Progenitor cell of endocrine pancreas (in vitro differentiated cells): ENCODE results near the gene TUBB2B. TPM values are rescaled to one million over a fixed set of nuclear protein-coding genes. Genes with fewer than 3 reads are reported as not detected.

Experiments used
- DNase-seq: peaks from one replicate; pipeline ENCODE4 v3.0.0; 2021; ENCODE audit warnings: low spot score; ENCODE audit not compliant: unreplicated experiment
- H3K27ac Mint-ChIP-seq: 2 replicates; pipeline ENCODE4 v1.8.0; 2021; ENCODE audit warnings: mild to moderate bottlenecking, moderate library complexity, mixed read lengths
- H3K27me3 Mint-ChIP-seq: 2 replicates; pipeline ENCODE4 v1.8.0; 2021; ENCODE audit warnings: mixed read lengths
- H3K36me3 Mint-ChIP-seq: 2 replicates; pipeline ENCODE4 v1.8.0; 2022; ENCODE audit warnings: mixed read lengths; ENCODE audit not compliant: insufficient read depth
- H3K4me1 Mint-ChIP-seq: 2 replicates; pipeline ENCODE4 v1.8.0; 2021; ENCODE audit warnings: low read depth, mixed read lengths
- H3K4me3 Mint-ChIP-seq: 2 replicates; pipeline ENCODE4 v1.8.0; 2021; ENCODE audit warnings: low read depth, mild to moderate bottlenecking, moderate library complexity, mixed read lengths
- H3K9me3 Mint-ChIP-seq: 2 replicates; pipeline ENCODE4 v1.8.0; 2021; ENCODE audit warnings: low read depth, mixed read lengths
- CTCF ChIP-seq: fragments of 200-600 bp; sonication (generic); IDR thresholded peaks from one replicate; pipeline ENCODE4 v1.5.0; 2021; ENCODE audit warnings: antibody characterized with exemption, mild to moderate bottlenecking; ENCODE audit not compliant: unreplicated experiment
- total RNA-seq: library from RNA; stranded (reverse); gene quantifications from 2 replicates; pipeline ENCODE4 v1.2.1, GENCODE V29; 2021

The TUBB2B gene
- total RNA-seq, 1 donor from 2014 or later, result 276 TPM

- Mint-ChIP-seq H3K4me1 (no peaks in the 10 kb centered on the region), H3K4me3 (no peak overlapping the region), H3K27me3 (no peaks in the 10 kb centered on the region), H3K9me3 (no peaks in the 10 kb centered on the region), H3K36me3 (peaks cover 14% of the 10 kb centered on the region), H3K27ac (no peak overlapping the region)
- no peak for TF ChIP-seq CTCF
- DNase-seq, result no peak
Observed at GRCh38 chr6:3272911-3273547, 45.6 kb upstream of the TUBB2B start.

GRCh38 chr6:3271756-3272155 lies 44.3 kb upstream of the TUBB2B start:
- H3K27ac Mint-ChIP-seq, result peak overlapping the region; percentile 56
- H3K36me3 Mint-ChIP-seq, result peaks cover 14% of the 10 kb centered on the region
- no peaks in the 10 kb centered on the region for H3K9me3 Mint-ChIP-seq

GRCh38 chr6:3270258-3270657 lies 42.8 kb upstream of the TUBB2B start:
- H3K9me3 Mint-ChIP-seq, result no peaks in the 10 kb centered on the region
- H3K27ac Mint-ChIP-seq, result no peak overlapping the region
- peaks cover 14% of the 10 kb centered on the region for H3K36me3 Mint-ChIP-seq
- H3K4me3 Mint-ChIP-seq, result no peak overlapping the region
- no peak for DNase-seq
- H3K27me3 Mint-ChIP-seq, result no peaks in the 10 kb centered on the region
- no peak for TF ChIP-seq CTCF
- no peaks in the 10 kb centered on the region for H3K4me1 Mint-ChIP-seq

More at GRCh38 chr6:3271756-3272155, 44.3 kb upstream of the TUBB2B start:
- Mint-ChIP-seq H3K4me1 (no peaks in the 10 kb centered on the region), H3K27me3 (no peaks in the 10 kb centered on the region), H3K4me3 (no peak overlapping the region)
- TF ChIP-seq CTCF, result no peak
- DNase-seq, result no peak

- no peak overlapping the region for H3K27ac Mint-ChIP-seq
- peaks cover 14% of the 10 kb centered on the region for H3K36me3 Mint-ChIP-seq
- DNase-seq, result no peak
- H3K9me3 Mint-ChIP-seq, result no peaks in the 10 kb centered on the region
- H3K4me3 Mint-ChIP-seq, result no peak overlapping the region
- no peaks in the 10 kb centered on the region for H3K4me1 Mint-ChIP-seq
- no peaks in the 10 kb centered on the region for H3K27me3 Mint-ChIP-seq
- no peak for TF ChIP-seq CTCF
Observed at GRCh38 chr6:3269281-3269975, 42.0 kb upstream of the TUBB2B start.

- no peak overlapping the region for H3K4me3 Mint-ChIP-seq
- TF ChIP-seq CTCF, result no peak
- no peaks in the 10 kb centered on the region for H3K27me3 Mint-ChIP-seq
- H3K27ac Mint-ChIP-seq, result no peak overlapping the region
- no peaks in the 10 kb centered on the region for H3K9me3 Mint-ChIP-seq
- no peaks in the 10 kb centered on the region for H3K4me1 Mint-ChIP-seq
- DNase-seq, result no peak
- H3K36me3 Mint-ChIP-seq, result peaks cover 13% of the 10 kb centered on the region
Observed at GRCh38 chr6:3268680-3269079, 41.2 kb upstream of the TUBB2B start.
